ENCODE data around the gene RFT1.

RFT1 gene

DNA sequence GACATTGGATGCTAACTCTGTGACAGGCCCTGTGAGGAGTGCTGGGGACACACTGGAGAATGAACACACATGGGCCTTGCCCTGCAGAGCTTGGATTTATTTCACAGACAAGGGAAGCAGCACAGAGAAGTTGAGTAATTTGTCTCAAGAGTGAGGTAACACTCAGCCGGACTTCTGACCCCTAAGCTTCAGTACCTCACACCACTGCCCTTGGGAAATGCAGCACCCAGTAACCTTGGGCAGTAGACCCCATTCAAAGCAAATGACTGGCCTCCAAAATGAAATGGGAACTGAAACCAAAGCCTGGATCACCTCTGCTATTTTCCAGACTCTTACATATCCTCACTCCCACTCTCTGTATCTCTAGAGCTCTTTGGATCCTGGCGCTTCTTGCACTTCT lies 37.3 kb downstream of the RFT1 start:
- H3K36me3 ChIP-seq (ENCODE audit: control insufficient read depth, low read length), result peaks cover 43% of the 10 kb centered on the region
- no peaks in the 10 kb centered on the region for H3K79me2 ChIP-seq (ENCODE audit: control insufficient read depth, low read length)
- no peaks in the 10 kb centered on the region for H3K27me3 ChIP-seq (ENCODE audit: control insufficient read depth, low read length)

GRCh38 chr3:53092216-53092615 lies 38.0 kb downstream of the RFT1 start:
- Histone ChIP-seq H3K27me3 (ENCODE audit: control insufficient read depth, low read length) (no peaks in the 10 kb centered on the region), H4K20me1 (ENCODE audit: control insufficient read depth, insufficient read depth, low read depth, low read length) (no peaks in the 10 kb centered on the region), H3K4me2 (ENCODE audit: low read length) (no peak overlapping the region), H3K27ac (ENCODE audit: low read depth, low read length) (no peak overlapping the region), H3K9me3 (ENCODE audit: control insufficient read depth, insufficient read depth, low read length) (no peaks in the 10 kb centered on the region), H3K9me2 (replicated peaks; ENCODE audit: control insufficient read depth, low read length) (no peaks in the 10 kb centered on the region), H3F3A (ENCODE audit: control insufficient read depth, insufficient read depth) (no peaks in the 10 kb centered on the region), H3K4me3 (ENCODE audit: low read length) (no peak overlapping the region), H3K36me3 (ENCODE audit: control insufficient read depth, low read length) (peaks cover 43% of the 10 kb centered on the region), H3K79me2 (ENCODE audit: control insufficient read depth, low read length) (no peaks in the 10 kb centered on the region), H3K4me1 (ENCODE audit: control insufficient read depth, low read length) (no peaks in the 10 kb centered on the region)
- TF ChIP-seq, protein P1, sequence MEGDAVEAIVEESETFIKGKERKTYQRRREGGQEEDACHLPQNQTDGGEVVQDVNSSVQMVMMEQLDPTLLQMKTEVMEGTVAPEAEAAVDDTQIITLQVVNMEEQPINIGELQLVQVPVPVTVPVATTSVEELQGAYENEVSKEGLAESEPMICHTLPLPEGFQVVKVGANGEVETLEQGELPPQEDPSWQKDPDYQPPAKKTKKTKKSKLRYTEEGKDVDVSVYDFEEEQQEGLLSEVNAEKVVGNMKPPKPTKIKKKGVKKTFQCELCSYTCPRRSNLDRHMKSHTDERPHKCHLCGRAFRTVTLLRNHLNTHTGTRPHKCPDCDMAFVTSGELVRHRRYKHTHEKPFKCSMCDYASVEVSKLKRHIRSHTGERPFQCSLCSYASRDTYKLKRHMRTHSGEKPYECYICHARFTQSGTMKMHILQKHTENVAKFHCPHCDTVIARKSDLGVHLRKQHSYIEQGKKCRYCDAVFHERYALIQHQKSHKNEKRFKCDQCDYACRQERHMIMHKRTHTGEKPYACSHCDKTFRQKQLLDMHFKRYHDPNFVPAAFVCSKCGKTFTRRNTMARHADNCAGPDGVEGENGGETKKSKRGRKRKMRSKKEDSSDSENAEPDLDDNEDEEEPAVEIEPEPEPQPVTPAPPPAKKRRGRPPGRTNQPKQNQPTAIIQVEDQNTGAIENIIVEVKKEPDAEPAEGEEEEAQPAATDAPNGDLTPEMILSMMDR (IDR thresholded peaks at IDR 0.05; ENCODE audit: low read depth, low read length, poor library complexity, severe bottlenecking), result no peak
- TF ChIP-seq EZH2phosphoT487 (IDR thresholded peaks at IDR 0.05; ENCODE audit: borderline replicate concordance, low read length), result no peak

More for the DNA sequence above, 37.3 kb downstream of the RFT1 start:
- Histone ChIP-seq H4K20me1 (ENCODE audit: control insufficient read depth, insufficient read depth, low read depth, low read length) (no peaks in the 10 kb centered on the region), H3K4me3 (ENCODE audit: low read length) (no peak overlapping the region), H3K4me2 (ENCODE audit: low read length) (no peak overlapping the region), H3K9me2 (replicated peaks; ENCODE audit: control insufficient read depth, low read length) (no peaks in the 10 kb centered on the region), H3K4me1 (ENCODE audit: control insufficient read depth, low read length) (no peaks in the 10 kb centered on the region), H3K9me3 (ENCODE audit: control insufficient read depth, insufficient read depth, low read length) (no peaks in the 10 kb centered on the region), H3K27ac (ENCODE audit: low read depth, low read length) (no peak overlapping the region), H3F3A (ENCODE audit: control insufficient read depth, insufficient read depth) (no peaks in the 10 kb centered on the region)
- TF ChIP-seq, protein P1 (IDR thresholded peaks at IDR 0.05; ENCODE audit: low read depth, low read length, poor library complexity, severe bottlenecking), result no peak
- TF ChIP-seq EZH2phosphoT487 (IDR thresholded peaks at IDR 0.05; ENCODE audit: borderline replicate concordance, low read length), result no peak

GRCh38 chr3:53091011-53091410 lies 39.2 kb downstream of the RFT1 start:
- peaks cover 42% of the 10 kb centered on the region for H3K36me3 ChIP-seq (ENCODE audit: control insufficient read depth, low read length)
- H3K4me2 ChIP-seq (ENCODE audit: low read length), result no peak overlapping the region
- H3K27me3 ChIP-seq (ENCODE audit: control insufficient read depth, low read length), result no peaks in the 10 kb centered on the region
- no peaks in the 10 kb centered on the region for H3K79me2 ChIP-seq (ENCODE audit: control insufficient read depth, low read length)
- no peak overlapping the region for H3K27ac ChIP-seq (ENCODE audit: low read depth, low read length)
- TF ChIP-seq, protein P1 (IDR thresholded peaks at IDR 0.05; ENCODE audit: low read depth, low read length, poor library complexity, severe bottlenecking), result no peak
- TF ChIP-seq EZH2phosphoT487 (IDR thresholded peaks at IDR 0.05; ENCODE audit: borderline replicate concordance, low read length), result no peak
- no peaks in the 10 kb centered on the region for H3K4me1 ChIP-seq (ENCODE audit: control insufficient read depth, low read length)
- H3K4me3 ChIP-seq (ENCODE audit: low read length), result no peak overlapping the region
- no peaks in the 10 kb centered on the region for H3K9me2 ChIP-seq (replicated peaks; ENCODE audit: control insufficient read depth, low read length)
- H3F3A ChIP-seq (ENCODE audit: control insufficient read depth, insufficient read depth), result no peaks in the 10 kb centered on the region
- no peaks in the 10 kb centered on the region for H3K9me3 ChIP-seq (ENCODE audit: control insufficient read depth, insufficient read depth, low read length)
- H4K20me1 ChIP-seq (ENCODE audit: control insufficient read depth, insufficient read depth, low read depth, low read length), result no peaks in the 10 kb centered on the region

DNA sequence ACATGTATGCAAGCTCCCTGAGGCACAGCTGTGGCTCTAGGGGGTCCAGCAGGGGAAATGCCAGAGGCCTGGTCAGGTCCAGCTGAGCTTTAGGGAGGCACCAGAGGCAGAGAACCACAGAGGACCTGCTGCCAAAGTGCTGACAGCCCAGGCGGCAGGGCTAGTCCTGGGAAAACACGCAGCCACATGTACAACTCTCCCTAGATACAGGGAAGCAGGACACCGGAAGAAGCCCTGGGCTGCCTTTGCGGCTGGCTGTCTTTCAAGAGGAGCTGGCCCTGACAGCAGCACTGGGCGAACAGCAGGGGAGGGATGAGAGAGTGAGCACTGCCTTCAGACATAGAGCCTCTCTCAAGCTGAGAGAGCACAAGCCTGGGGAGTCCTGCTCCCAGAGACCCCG lies 40.7 kb downstream of the RFT1 start:
- no peak overlapping the region for H3K4me2 ChIP-seq (ENCODE audit: low read length)
- H3K4me1 ChIP-seq (ENCODE audit: control insufficient read depth, low read length), result no peaks in the 10 kb centered on the region
- no peaks in the 10 kb centered on the region for H3K79me2 ChIP-seq (ENCODE audit: control insufficient read depth, low read length)
- TF ChIP-seq, protein P1 (IDR thresholded peaks at IDR 0.05; ENCODE audit: low read depth, low read length, poor library complexity, severe bottlenecking), result no peak
- TF ChIP-seq EZH2phosphoT487 (IDR thresholded peaks at IDR 0.05; ENCODE audit: borderline replicate concordance, low read length), result no peak
- peaks cover 36% of the 10 kb centered on the region for H3K36me3 ChIP-seq (ENCODE audit: control insufficient read depth, low read length)
- H3K27ac ChIP-seq (ENCODE audit: low read depth, low read length), result no peak overlapping the region
- H3F3A ChIP-seq (ENCODE audit: control insufficient read depth, insufficient read depth), result no peaks in the 10 kb centered on the region
- H4K20me1 ChIP-seq (ENCODE audit: control insufficient read depth, insufficient read depth, low read depth, low read length), result no peaks in the 10 kb centered on the region
- H3K9me2 ChIP-seq (replicated peaks; ENCODE audit: control insufficient read depth, low read length), result no peaks in the 10 kb centered on the region
- H3K27me3 ChIP-seq (ENCODE audit: control insufficient read depth, low read length), result no peaks in the 10 kb centered on the region
- H3K4me3 ChIP-seq (ENCODE audit: low read length), result no peak overlapping the region
- H3K9me3 ChIP-seq (ENCODE audit: control insufficient read depth, insufficient read depth, low read length), result no peaks in the 10 kb centered on the region

All from DOHH2 (cell line).